GM18517 (cell line): ENCODE results near the gene TADA2B.
"Not testable (repeated sequence)": the region's sequence is repeated elsewhere in the genome, so short reads cannot be mapped to it uniquely, and the experiment has no call there.

ENCODE experiments used
- ATAC-seq: cut with Tn5 transposase; IDR thresholded peaks from one replicate; pipeline ENCODE4 v1.9.1; 2021; ENCODE audit warnings: mild to moderate bottlenecking, moderate library complexity; ENCODE audit not compliant: unreplicated experiment

TADA2B gene

DNA sequence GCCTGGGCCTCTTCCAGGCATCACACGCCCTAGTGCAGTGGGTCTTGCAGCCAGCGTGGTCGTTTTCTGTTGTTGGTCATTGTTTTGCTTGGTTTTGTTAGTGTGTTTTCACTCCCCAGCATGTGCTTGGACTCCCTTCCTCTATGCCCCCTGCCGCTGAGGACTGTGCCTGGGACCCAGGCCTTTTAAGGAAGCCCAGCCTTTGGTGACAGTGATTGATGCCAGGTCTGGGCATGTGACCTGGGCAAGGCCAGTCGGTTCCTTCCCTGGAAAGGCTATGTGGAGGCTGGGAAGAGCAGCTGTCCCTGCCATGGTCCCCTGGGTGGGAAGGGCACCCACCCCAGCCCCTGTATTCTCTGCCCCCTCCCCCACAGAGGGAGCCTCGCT is 33.5 kb downstream of the TADA2B start:
- no peak for ATAC-seq

DNA sequence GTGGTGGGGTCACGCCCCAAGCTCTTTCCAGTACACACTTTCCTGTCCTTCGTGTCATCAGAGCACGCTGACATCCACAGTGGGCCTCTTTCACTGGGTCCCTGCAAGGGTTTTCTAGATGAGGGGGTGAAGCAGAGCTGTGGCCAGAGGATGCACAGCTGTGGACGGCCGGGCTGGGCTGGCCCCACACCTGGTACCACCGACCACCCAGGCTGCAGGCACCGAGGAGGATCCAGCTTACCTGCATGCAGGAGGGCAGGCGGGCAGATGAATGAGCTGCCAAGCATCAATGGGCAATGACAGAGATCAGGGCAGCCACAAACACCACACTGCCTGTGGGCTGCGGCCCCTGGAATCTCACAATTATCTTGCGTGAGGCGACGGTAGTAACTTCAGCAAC is 34.2 kb downstream of the TADA2B start:
- no peak for ATAC-seq

DNA sequence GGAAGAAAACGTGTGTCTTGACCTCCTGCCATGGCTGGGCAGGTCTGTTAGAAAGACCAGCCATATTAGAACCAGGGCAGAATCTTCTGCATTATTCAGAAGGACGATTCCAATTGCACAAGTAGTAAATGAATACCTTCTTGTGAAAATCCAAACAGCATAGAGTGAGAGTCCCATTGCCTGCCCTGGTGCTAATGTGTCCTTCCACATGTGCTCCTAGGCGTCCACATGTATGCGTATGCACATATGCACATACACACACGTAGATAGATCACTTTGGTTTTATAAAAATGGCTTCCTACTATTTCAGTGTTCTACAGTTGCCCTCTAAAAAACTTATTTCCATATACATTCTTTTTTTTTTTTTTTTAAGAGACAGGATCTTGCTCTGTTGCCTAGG is 34.9 kb downstream of the TADA2B start:
- no peak for ATAC-seq

DNA sequence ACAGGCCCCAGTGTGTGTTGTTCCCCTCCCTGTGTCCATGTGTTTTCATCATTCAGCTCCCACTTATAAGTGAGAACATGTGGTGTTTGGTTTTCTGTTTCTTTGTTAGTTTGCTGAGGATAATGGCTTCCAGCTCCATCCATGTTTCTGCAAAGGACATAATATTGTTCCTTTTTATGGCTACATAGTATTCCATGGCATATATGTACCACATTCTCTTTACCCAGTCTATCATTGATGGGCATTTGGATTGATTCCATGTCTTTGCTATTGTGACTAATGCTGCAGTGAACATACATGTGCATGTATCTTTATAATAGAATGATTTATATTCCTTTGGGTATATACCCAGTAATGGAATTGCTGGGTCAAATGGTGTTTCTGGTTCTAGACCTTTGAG is 36.3 kb downstream of the TADA2B start:
- ATAC-seq, result not testable (repeated sequence)

DNA sequence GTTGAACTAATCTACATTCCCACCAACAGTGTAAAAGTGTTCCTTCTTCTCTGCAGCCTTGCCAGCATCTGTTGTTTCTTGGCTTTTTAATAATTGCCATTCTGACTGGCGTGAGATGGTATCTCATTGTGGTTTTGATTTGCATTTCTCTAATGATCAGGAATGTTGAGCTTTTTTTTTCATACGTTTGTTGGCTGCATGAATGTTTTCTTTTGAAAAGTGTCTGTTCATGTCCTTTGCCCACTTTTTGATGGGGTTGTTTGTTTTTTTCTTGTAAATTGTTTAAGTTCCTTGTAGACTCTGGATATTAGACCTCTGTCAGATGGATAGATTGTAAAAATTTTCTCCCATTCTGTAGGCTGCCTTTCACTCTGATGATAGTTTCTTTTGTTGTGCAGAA is 36.7 kb downstream of the TADA2B start:
- not testable (repeated sequence) for ATAC-seq

DNA sequence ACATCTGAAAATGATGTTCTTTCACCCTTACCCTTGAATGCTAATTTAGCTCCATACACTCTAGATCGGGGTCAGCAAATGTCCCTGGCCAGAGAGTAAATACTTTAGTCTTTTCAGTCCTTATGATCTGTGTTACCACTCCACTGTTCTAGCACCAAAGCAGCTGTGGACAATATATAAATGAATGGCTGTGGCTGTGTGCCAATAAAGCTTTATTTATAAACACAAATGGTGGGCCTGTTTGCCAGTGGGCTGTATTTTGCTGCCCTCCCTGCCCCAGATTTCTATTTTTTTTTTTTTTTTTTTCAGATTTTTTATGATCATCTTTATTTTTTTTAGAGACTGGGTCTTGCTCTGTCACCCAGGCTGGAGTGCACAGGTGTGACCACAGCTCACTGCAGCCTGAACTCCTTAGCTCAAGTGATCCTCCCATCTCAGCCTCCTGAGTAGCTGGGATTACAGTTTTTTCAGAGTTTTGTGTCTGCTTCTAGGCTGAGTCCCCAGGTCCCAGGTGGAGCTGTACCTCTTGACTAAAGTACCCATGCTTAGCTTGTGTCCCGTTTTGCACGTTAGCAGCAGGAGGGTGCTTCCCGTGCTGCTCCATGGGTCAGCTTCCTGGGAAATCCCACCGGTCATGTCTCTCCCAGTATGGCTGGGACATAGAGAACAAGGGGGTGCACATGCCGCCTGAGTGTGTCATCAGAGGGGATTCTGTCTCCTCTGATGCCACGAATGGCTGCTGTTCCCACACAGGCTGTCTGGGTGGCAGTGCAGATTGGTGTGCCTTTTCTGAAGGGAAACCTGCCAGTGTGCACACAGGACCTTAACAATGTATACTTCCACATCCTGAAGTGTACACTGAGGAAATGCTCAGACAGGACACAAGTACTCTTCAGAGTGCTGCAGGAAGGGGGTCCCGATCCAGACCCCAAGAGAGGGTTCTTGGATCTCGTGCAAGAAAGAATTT is 40.7 kb downstream of the TADA2B start:
- no peak for ATAC-seq

DNA sequence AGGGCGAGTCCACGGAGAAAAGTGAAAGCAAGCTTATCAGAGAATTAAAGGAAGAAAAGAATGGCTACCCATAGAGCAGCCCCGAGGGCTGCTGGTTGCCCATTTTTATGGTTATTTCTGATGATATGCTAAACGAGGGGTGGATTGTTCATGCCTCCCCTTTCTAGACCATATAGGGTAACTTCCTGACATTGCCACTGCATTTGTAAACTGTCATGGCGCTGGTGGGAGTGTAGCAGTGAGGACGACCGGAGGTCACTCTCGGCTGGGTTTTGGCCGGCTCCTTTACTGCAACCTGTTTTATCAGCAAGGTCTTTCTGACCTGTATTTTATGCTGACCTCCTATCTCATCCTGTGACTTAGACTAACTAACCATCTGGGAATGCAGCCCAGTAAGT is 41.4 kb downstream of the TADA2B start:
- not testable (repeated sequence) for ATAC-seq

DNA sequence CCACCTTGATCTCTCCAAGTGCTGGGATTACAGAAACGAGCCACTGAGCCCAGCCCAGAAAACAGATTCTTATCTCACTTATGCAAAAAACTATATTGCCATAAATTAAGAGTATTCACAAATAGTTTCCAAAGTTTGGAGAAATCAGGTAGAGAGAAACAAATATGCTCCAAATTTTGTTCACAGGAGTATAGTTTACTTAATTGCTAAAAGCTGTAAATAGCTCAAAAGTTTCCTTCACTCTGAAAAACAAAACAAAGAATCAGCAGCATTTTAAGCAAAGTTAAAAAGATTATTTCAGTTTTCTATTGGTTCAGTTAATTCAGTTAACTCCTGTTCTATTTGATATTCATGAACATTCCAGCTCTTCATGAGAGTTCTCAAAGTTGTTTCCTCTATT is 43.2 kb downstream of the TADA2B start:
- ATAC-seq, result no peak

DNA sequence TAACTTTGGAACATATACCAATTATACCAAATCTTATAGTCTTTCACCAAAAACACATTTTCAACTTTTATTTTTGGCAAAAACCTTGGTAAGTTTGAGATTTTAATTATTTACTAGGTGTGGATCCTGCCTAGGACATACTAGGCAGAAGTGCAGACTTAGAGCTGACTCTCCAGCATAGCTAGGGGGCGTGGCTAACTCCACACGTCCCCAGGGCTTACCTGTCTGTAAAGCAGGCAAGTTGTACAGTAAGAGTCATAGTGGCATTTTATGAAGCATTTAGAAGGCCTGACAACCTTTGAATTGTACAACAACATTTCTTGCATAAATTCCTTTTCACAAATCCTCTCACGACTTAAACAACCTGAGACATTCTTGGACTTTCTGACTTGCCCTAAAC is 43.9 kb downstream of the TADA2B start:
- ATAC-seq, result no peak

DNA sequence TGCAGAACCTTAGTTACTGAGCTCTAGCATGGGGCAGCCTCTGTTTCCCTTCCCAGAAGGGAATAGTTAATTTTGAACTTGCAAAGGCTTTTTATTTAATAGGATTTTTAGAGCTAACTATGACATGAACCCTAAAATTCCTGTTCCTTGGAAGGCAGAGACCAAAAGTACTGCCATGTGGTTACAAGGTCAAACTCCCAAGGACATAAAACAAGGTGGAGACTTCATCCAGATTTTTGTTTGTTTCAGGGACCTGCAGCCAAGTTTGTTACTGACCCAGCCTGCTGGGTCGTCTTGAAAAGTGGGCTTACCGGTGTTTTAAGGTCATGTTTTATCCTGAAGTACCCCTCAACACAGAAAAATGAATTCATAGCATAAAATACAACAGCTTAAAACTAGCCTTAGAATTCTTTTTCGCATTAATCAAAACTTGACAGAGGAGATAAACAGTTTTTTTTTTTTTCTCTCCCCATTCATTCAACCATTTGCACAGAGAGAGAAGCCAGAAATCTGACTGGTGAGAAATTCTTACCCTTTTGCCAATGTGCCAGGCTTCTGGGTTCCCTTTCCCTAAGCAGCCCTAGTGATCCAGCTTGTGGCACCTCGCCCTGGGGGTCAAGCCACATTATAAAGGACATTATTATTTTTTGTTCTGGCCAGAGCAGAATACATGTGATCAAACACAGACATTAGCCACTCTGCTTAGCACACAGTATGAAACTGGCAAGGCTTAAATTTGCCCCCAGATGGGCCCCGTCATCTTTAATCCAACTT is 46.2 kb downstream of the TADA2B start:
- no peak for ATAC-seq

DNA sequence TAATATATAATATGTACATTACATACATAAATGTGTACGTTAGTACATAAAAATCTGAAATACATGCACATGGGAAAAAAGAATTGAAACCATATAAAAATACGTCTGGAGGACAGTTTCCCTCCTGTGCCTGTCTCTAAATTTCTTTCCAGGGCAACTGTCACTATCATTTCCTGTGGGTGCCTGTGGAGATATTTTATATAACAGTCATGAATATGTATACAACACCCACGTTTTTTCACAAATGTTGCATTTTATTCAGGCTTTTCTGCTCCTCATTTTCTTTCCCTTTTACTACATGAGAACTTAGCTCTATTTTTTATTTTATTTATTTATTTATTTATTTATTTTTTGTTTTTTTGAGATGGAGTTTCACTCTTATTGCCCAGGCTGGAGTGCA is 48.9 kb downstream of the TADA2B start:
- ATAC-seq, result no peak

DNA sequence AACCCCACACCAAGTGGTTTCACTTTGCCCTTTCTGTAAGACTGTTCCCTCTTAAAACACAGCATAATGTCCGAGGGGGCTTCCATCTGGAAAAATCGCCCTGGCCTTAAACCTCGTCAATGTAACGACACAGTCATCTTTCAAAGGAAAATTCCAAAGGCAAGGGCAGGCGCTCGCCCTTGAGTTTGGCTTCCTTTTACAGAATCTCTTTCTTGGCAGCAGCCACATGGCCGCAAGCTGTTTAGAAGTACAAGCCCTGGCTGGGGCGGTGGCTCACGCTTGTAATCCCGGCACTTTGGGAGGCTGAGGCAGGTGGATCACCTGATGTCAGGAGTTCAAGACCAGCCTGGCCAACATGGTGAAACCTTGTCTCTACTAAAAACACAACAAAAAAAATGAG is 51.7 kb downstream of the TADA2B start:
- ATAC-seq, result no peak

DNA sequence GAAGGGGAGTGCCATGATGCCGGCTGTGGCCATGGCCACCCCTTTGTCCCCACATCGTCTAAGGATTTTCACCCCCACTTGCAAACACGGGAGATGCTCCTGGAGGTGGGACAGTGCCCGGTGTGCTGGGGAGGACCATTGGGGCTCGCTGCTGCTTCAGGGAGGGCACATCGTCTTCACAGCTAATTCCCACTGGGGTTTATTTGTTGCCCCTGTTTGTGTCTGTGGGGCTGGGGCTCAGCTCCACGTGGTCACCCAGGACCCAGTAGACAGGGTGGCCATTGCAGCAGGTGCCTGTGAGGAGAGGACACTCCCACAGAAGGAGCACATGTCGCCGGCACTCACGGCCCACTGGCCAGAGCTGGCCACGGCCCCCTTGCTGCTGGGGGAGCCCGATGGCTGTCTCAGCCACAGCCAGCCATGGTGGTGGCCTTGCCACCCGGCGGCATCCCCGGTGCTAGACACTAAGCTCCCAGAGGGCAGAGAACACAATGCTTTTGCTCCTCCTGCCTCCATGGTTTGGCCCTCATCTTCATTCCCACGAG is 52.5 kb downstream of the TADA2B start:
- no peak for ATAC-seq

DNA sequence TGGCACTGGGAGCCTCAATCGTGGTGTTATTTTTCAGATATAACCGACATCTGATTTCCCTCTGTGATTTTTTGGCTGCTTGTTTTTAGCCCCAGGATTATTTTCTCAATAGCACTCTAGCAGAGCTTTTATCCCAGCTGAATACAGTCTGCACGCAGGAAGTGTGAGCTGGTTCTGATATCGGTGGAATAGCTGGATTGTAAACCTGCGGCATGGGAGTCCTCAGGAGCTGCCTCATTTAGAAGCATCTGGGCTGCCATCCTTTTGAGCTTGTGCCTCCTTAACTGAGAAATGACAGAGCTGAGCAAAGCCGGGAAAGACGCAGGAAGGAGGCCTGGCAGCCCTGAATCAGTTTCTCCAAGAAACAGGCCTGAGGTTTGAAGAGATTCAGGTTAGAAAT is 53.1 kb downstream of the TADA2B start:
- no peak for ATAC-seq

DNA sequence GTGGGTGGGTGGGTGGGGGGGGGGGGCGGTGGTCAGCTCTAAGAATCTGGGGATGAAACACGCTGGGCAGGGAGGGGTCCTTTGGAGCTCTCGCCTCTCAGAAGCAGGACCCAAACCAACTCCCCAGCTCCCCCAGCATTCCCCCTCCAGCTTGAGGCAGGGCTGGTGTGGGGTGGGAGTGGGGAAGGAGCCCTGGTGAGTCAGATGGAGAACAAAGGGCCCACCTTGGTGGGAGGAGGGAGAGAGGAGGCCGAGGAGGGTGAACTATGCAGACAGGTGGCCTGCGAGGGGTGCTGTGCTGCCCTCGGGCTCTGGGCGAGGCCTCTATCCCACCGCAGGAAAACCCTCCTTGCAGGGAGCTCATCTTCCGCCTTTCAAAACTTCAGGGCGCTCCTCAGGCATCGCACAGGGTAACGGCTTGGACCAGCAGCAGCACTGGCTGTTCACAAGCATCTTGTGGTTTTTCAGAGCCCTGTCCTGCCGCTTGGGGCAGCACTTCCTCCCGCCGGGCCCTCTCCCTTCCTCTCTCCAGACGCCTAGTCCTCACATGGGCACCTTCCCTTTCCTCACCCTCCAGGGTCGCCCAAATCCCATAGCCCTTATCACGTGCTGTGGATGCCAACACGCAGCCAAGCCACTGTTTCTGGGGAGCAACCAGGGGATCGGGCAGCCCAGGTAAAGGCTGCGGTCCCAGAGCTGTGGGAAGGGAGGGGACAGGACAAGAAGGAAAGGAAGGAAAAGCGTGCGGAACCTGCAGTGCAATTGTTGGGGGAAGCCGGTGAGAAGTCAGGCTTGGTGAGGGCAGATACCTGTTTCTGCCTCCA is 58.7 kb downstream of the TADA2B start:
- peak; percentile 82 for ATAC-seq

DNA sequence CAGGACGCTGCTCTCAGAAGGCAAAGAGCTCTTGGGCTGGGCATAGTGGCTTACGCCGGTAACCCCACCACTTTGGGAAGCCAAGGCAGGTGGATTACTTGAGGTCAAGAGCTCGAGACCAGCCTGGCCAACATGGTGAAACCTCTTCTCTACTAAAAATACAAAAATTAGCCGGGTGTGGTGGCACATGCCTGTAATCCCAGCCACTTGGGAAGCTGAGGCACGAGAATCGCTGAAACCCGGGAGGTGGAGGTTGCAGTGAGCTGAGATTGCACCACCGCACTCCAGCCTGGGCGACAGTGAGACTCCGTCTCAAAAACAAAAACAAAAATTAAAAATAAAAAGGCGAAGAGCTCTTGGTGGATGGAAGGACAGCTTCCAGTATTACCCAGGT is 59.3 kb downstream of the TADA2B start:
- ATAC-seq, result not testable (repeated sequence)

DNA sequence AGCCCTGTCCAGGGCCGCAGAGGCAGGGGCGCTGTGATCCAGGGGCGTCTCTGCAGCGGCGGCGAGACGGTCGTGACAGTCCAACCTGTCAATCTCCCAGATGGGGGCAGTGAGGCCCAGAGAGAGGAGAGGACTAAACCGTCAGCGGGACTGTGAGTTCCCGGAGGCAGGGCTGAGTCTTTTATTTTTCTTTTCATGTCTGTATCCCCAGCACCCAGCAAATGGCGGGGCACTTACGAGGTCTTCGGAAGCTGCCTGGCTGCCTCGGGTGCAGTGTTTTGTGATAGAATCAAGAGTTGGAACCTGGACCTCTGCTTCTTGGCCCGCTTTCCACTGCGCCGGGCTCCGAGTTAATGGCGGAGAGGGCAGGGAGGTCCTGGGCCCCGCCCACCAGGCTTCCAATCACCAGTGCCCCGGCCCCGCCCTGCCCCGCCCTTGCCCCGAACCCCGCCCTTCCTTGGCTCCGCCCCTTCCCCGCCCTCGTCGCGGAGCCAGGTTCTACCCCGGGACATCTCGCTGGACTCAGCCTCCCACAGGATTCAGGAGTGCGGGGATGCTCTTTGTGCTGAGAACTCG is 59.9 kb downstream of the TADA2B start:
- ATAC-seq, result peak; percentile 67

DNA sequence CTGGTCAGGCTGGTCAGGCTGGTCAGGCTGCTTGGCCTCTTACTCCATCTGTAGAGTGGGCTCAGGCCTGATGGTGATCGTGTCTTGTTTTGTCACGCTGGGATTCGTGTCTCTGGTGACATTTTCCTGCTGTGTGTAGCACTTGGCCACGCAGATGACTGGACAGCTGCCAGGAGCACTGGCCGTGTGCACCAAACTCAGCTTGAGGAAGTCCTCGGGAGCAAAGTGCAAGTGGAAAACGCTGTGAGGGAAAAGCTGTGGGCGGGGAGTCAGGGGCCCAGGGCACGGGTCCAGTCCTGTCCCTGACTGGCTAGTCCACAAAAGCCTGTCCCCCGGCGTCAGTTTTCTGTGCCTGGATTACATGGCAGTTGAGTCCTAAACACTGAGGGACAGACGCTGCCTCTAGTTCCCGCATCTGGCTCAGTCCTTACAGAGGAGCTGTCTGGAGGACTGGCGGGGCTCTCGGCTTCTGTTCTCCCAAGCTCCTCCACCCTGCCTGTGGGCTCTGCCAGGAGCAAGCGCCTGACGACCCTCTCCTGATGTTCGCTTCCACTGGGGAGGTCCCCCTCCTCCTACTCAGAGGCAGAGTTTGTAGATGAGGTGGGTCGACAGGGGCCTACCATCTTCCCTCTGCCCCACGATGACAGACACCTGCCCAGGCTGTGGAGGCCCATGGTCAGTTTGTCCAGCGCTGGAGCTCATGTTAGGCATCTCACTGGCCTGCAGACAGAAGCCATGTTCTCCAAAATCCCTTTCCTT is 60.6 kb downstream of the TADA2B start:
- no peak for ATAC-seq

DNA sequence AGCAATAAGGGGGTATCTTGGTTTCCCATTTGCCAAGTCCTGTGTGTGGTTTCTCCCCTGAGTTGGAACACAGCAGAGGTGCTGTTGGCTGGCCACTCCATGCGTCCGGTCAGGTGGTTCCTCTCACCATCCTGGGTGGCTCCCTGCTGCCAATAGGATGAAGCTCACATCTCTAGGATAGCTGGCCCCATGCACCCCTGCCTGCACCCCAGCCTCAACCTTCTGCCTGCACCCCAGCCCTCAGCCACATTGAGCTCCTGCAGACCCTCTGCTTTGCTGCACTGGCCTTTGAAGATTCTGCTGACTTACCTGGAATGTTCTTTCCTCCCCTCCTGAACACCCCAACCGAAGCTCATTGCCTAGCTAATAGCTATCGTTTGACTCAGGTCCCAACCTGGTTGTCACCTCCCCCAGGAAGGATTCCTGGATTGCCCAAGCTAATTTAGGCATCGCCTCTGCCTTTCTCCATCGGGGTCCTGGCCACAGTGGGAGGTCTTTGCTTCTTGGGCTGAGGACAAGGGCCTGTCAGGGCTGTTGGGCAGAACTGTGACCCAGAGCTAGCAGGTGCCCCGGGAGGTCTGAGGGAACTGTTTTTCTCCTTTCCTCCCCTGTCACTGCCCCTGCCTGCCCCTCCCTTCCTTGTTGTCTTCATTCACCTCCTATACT is 61.3 kb downstream of the TADA2B start:
- no peak for ATAC-seq
